ENCODE data around the gene KLRF1.
"Not testable (repeated sequence)": the region's sequence is repeated elsewhere in the genome, so short reads cannot be mapped to it uniquely, and the experiment has no call there.

The KLRF1 gene

DNA sequence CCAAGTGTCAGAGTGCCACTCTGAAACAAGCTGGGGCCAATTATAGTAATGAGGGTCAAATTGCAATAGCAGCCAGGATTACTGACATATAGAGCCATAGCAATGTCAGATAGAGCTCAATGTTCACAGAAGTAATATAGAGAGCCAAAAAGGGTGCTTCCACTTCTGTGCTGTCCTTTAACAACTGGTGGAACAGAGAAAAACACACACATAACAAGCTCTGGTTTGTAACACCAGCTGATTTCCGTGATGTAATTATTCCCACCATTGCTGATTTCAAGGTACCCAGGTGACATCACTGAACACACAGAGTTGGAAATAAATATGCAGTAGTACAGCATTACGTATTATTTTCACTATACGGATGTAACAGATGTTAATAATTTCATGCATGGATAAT, 44.9 kb downstream of the KLRF1 start:
- DNase-seq = no peak

DNA sequence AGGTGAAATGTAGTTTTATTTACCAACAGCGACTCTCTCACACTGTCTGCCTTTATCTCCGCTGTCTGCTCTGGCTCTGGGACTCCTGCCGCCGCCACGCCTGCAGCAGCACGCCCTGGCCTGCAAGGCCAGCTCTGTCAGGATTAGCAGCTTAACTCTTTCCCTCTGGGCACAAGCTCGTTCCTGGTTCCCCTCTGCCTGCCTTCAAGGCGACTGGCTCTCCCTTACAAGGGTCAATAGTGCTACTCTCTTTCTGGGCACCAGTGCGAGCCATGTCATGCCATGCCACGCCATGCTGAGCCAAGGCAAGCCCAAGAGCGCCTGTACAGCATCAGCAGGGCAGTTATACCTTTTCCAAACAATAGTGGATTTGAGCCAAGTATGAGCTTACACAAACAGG, 45.5 kb downstream of the KLRF1 start:
- DNase-seq = no peak

DNA sequence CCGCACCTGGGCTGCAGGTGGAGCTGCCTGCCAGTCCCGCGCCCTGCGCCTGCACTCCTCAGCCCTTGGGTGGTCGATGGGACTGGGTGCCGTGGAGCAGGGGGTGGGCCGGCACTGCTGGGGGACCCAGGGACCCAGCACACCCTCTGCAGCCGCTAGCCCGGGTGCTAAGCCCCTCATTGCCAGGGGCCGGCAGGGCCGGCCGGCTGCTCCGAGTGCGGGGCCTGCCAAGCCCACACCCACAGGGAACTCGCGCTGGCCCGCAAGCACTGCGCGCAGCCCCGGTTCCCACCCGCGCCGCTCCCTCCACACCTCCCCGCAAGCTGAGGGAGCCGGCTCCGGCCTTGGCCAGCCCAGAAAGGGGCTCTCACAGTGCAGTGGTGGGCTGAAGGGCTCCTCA, 48.8 kb downstream of the KLRF1 start:
- DNase-seq = not testable (repeated sequence)

DNA sequence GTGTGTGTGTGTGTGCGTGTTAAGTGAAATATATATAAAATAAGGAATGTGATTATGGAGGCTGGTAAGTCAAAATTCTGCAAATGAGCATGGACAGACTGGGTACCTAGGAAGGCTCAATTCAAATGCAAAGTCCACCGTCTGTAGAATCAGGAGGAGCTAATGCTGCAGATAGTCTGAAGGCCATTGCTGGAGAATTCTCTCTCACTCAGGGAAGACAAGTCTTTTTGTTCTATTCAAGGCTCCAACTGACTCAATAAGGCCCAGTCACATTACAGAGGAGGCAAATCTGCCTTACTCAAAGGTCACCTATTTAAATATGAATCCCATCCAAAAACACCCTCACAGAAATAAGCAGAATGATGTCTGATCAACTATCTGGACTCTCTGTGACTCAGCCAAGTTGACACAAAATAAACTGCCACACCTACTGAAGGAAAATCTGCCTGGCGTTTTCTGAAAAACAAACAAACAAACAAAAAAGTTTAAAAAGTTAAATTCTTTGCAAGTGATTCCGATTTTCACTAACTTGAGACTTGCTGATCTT, 53.3 kb downstream of the KLRF1 start:
- DNase-seq = no peak

DNA sequence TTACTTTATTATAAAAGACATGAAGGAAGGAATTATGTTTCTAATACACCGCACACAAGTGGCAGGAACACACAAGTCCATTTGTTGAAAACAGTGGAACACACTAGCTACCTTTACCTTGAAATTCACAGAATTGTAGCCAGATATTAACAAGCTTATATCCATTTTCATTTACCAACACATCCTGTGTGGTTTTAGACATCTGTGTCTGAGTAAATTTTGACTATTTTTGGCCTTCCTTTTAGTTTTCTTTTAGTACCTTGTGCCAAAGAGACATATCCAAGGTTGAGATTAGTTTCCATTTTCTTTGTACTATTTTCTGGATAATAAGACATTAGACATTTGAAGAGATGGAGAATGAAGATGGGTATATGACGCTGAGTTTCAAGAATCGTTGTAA, 54.0 kb downstream of the KLRF1 start, which contains the start of gene KLRF2:
KLRF2 (plus strand) TSS at position 244 of the 400 bp plus-strand sequence; CDS start at position 351, 107 bp downstream.
- DNase-seq = no peak

DNA sequence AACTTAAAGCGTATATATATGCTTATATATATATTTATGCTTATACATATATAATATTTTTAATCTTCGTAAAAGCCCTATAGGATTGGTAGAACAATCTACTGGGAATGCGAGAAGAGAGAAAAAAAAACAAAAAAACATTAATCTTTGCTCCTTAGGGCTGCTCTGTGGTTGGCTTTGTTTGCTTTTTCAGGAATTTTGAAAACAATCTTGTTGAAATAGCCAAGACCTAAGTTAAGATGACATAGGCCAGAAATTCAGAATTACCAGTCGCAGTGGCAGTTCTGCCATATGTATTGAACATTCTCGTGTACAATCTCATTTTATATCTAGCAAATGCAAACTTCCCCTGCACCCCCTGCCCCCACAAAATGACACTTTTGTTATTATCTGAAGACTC, 54.7 kb downstream of the KLRF1 start:
- DNase-seq = no peak

DNA sequence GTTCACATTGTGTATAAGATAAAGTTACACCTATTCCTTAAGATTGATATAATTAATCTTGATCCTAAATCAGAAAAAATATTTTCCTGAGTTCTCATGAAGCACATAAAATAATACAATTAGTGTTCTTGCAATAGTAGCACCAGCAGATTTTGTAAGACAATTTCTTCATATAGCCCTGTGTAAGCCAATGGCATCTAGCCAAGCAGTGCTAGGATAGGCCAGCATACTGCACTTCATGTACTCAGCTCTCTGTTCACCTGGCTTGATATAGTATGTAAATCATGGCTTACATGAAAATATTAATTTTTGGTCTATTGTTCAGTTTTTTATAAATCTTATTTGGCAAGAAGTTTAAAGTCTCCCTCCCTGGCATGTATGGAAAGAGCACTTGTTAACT, 55.9 kb downstream of the KLRF1 start:
- no peak for DNase-seq

DNA sequence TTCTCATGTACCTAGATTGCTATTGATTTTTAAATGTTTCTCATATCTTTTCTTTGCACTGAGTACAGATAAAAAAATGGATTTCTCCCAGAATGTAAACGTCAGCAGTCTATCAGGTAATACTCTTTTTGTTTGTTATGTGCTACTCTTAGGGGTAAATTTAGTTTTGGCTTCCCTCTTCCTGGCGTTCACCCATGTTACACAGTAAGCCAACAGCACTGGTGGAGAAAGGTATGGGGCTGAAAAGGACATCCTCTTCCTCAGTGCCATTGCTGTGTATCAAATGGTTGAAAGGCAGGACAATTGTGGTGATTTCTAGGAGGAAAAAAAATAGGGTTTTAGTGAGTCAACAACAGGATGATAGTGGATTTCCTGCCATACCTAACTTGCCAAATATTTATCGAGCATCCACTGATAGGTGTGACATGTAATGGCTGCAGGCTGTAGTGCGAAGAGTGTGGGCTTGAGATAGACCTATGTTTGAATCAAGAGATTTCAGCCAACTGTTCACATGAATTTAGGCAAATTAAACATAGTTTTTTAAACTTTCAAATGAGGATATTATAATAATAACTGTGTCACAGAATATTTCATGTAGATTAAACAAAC, 61.5 kb downstream of the KLRF1 start:
- no peak for DNase-seq
